HG03571 (cell line): ENCODE data around the gene CDC42.

Experiments
- ATAC-seq: cut with Tn5 transposase; IDR thresholded peaks from one replicate; pipeline ENCODE4 v1.9.1; 2021; ENCODE audit not compliant: unreplicated experiment

The CDC42 gene

GRCh38 chr1:22108339-22109105 is 56.0 kb downstream of the CDC42 start:
- no peak for ATAC-seq

GRCh38 chr1:22110016-22110415 is 57.5 kb downstream of the CDC42 start:
- no peak for ATAC-seq

- ATAC-seq = no peak
Measured at GRCh38 chr1:22111115-22111514, 58.6 kb downstream of the CDC42 start.

GRCh38 chr1:22111620-22112019 is 59.1 kb downstream of the CDC42 start:
- no peak for ATAC-seq

- ATAC-seq = no peak
Measured at GRCh38 chr1:22112554-22112953, 60.0 kb downstream of the CDC42 start.

GRCh38 chr1:22114083-22115012 is 61.8 kb downstream of the CDC42 start:
- ATAC-seq = no peak

GRCh38 chr1:22115286-22115685 is 62.8 kb downstream of the CDC42 start:
- no peak for ATAC-seq

GRCh38 chr1:22117238-22117637 is 64.7 kb downstream of the CDC42 start:
- no peak for ATAC-seq

GRCh38 chr1:22117851-22118250 is 65.3 kb downstream of the CDC42 start:
- ATAC-seq = no peak

GRCh38 chr1:22118291-22118992 is 65.9 kb downstream of the CDC42 start:
- ATAC-seq = no peak

- no peak for ATAC-seq
Measured at GRCh38 chr1:22119626-22120468, 67.3 kb downstream of the CDC42 start.

- ATAC-seq = no peak
Measured at GRCh38 chr1:22120469-22120790, 67.9 kb downstream of the CDC42 start.

- no peak for ATAC-seq
Measured at GRCh38 chr1:22121421-22121911, 69.0 kb downstream of the CDC42 start.

GRCh38 chr1:22122273-22123070 is 70.0 kb downstream of the CDC42 start:
- ATAC-seq = no peak

GRCh38 chr1:22123071-22123390 is 70.5 kb downstream of the CDC42 start:
- ATAC-seq = no peak

- ATAC-seq = no peak
Measured at GRCh38 chr1:22123901-22124404, 71.4 kb downstream of the CDC42 start.

- ATAC-seq = no peak
Measured at GRCh38 chr1:22124592-22125229, 72.2 kb downstream of the CDC42 start.

- ATAC-seq = no peak
Measured at GRCh38 chr1:22126531-22126930, 74.0 kb downstream of the CDC42 start.

GRCh38 chr1:22127248-22127647 is 74.7 kb downstream of the CDC42 start:
- no peak for ATAC-seq
